SK-N-SH treated with all-trans-retinoic acid at 6 μM for 48 hours (cell line): ENCODE measurements around the gene DNASE1L1.

Experiments
- ATAC-seq: fragments of 200-7000 bp; cut with Tn5 transposase; 3 replicates; pipeline ENCODE4 v1.9.1; 2020; ENCODE audit warnings: mild to moderate bottlenecking, moderate library complexity
- BACH2 ChIP-seq: fragments of 250-450 bp; sonication (Bioruptor Pico); IDR thresholded peaks from 2 replicates; pipeline ENCODE4 v1.9.0; 2021; ENCODE audit warnings: mild to moderate bottlenecking, borderline replicate concordance
- CREB5 ChIP-seq: fragments of 250-450 bp; sonication (Bioruptor Pico); IDR thresholded peaks from 2 replicates; pipeline ENCODE4 v1.5.1; 2020; ENCODE audit warnings: low read depth, mild to moderate bottlenecking, moderate library complexity
- CSRNP3 ChIP-seq: fragments of 250-450 bp; sonication (Bioruptor Pico); IDR thresholded peaks from 2 replicates; pipeline ENCODE4 v1.5.1; 2021; ENCODE audit warnings: mild to moderate bottlenecking, moderate library complexity
- GLIS3 ChIP-seq: fragments of 250-450 bp; sonication (Bioruptor Pico); IDR thresholded peaks from 2 replicates; pipeline ENCODE4 v1.5.0; 2020; ENCODE audit warnings: mild to moderate bottlenecking, moderate library complexity
- OSR1 ChIP-seq: fragments of 250-450 bp; sonication (Bioruptor Pico); IDR thresholded peaks from 2 replicates; pipeline ENCODE4 v1.8.0; 2022; ENCODE audit warnings: moderate library complexity, mild to moderate bottlenecking, inconsistent platforms
- PATZ1 ChIP-seq: fragments of 250-450 bp; sonication (Bioruptor Pico); IDR thresholded peaks from 2 replicates; pipeline ENCODE4 v1.8.0; 2020; ENCODE audit warnings: mild to moderate bottlenecking, moderate library complexity, borderline replicate concordance
- POU6F1 ChIP-seq: fragments of 250-450 bp; sonication (Bioruptor Pico); IDR thresholded peaks from 2 replicates; pipeline ENCODE4 v1.8.0; 2021; ENCODE audit warnings: low read depth, mild to moderate bottlenecking, moderate library complexity, borderline replicate concordance
- RARB ChIP-seq: fragments of 250-450 bp; sonication (Bioruptor Pico); IDR thresholded peaks from 2 replicates; pipeline ENCODE4 v1.8.0; 2021; ENCODE audit warnings: mild to moderate bottlenecking, moderate library complexity
- SNAI2 ChIP-seq: fragments of 250-450 bp; sonication (Bioruptor Pico); IDR thresholded peaks from 2 replicates; pipeline ENCODE4 v1.5.0; 2020; ENCODE audit warnings: mild to moderate bottlenecking, moderate library complexity
- TSHZ2 ChIP-seq: fragments of 250-450 bp; sonication (Bioruptor Pico); IDR thresholded peaks from 2 replicates; pipeline ENCODE4 v1.5.0; 2020; ENCODE audit warnings: mild to moderate bottlenecking, moderate library complexity
- ZC3H10 ChIP-seq: fragments of 250-450 bp; sonication (Bioruptor Pico); IDR thresholded peaks from 2 replicates; pipeline ENCODE4 v1.5.1; 2021; ENCODE audit warnings: mild to moderate bottlenecking, moderate library complexity
- ZFP3 ChIP-seq: fragments of 250-450 bp; sonication (Bioruptor Pico); IDR thresholded peaks from 2 replicates; pipeline ENCODE4 v1.5.0; 2020; ENCODE audit warnings: mild to moderate bottlenecking, moderate library complexity
- ZNF565 ChIP-seq: fragments of 450-650 bp; formaldehyde crosslinking; conservative IDR thresholded peaks from 2 replicates; pipeline ENCODE4 v1.5.0; 2020; ENCODE audit warnings: low read depth, mild to moderate bottlenecking, moderate library complexity
- ZNF70 ChIP-seq: fragments of 450-650 bp; formaldehyde crosslinking; IDR thresholded peaks from 2 replicates; pipeline ENCODE4 v1.5.0; 2020; ENCODE audit warnings: mild to moderate bottlenecking, moderate library complexity
- ZNF8 ChIP-seq: fragments of 450-650 bp; formaldehyde crosslinking; IDR thresholded peaks from 2 replicates; pipeline ENCODE4 v1.5.0; 2020; ENCODE audit warnings: mild to moderate bottlenecking, moderate library complexity

Gene DNASE1L1

GRCh38 chrX:154435171-154435733 lies 26.2 kb upstream of the DNASE1L1 start:
- no peak for ATAC-seq
- TF ChIP-seq ZNF565 (CRISPR knock-in tag) (no peak), CSRNP3 (CRISPR knock-in tag) (no peak), BACH2 (CRISPR knock-in tag) (no peak), RARB (CRISPR knock-in tag) (no peak), ZNF70 (CRISPR knock-in tag) (no peak), CREB5 (CRISPR knock-in tag) (no peak), ZC3H10 (CRISPR knock-in tag) (no peak), ZFP3 (no peak), ZNF8 (CRISPR knock-in tag) (no peak), SNAI2 (CRISPR knock-in tag) (no peak), GLIS3 (CRISPR knock-in tag) (no peak)
- TF ChIP-seq, all 23 proteins: peak for 0

- TF ChIP-seq SNAI2 (CRISPR knock-in tag) (no peak), CREB5 (CRISPR knock-in tag) (no peak), CSRNP3 (CRISPR knock-in tag) (no peak), TSHZ2 (CRISPR knock-in tag) (no peak), ZNF8 (CRISPR knock-in tag) (no peak), PATZ1 (CRISPR knock-in tag) (no peak), ZNF70 (CRISPR knock-in tag) (no peak), ZNF565 (CRISPR knock-in tag) (no peak), POU6F1 (no peak), BACH2 (CRISPR knock-in tag) (no peak), OSR1 (CRISPR knock-in tag) (no peak)
- no peak for ATAC-seq
Measured at GRCh38 chrX:154434394-154435168, 25.5 kb upstream of the DNASE1L1 start.
